Panc1 (cell line): Measurements from ENCODE around the gene SHC1. TPM values are rescaled to one million over a fixed set of nuclear protein-coding genes. Genes with fewer than 3 reads are reported as not detected.

Experiments used
- ATAC-seq: fragments of 200-7000 bp; cut with Tn5 transposase; 2 replicates; pipeline ENCODE4 v1.9.1; 2020; ENCODE audit warnings: mild to moderate bottlenecking, moderate library complexity
- BruUV-seq: library from RNA; stranded (reverse); fragments of 400-500 nt; replicated peaks from 2 replicates; lab custom pipeline; 2021; lab: Mats Ljungman, UMichigan
- CTCF ChIA-PET: fragments of 300-600 bp; sonication (Branson Sonifier 250); formaldehyde crosslinking; loops from one replicate; lab custom pipeline; 2022; ENCODE audit warnings: antibody characterized with exemption; lab: Charles Lee
- POLR2A ChIA-PET: fragments of 300-600 bp; sonication (Branson Sonifier 250); formaldehyde crosslinking; loops from one replicate; lab custom pipeline; 2022; ENCODE audit warnings: antibody characterized with exemption; lab: Charles Lee
- DNase-seq: peaks from one replicate; pipeline ENCODE4 v3.0.0-alpha.2; 2010; ENCODE audit warnings: low read depth, low spot score
- H3K27ac ChIP-seq: 2 replicates; pipeline ENCODE4 v1.5.1; 2011; ENCODE audit warnings: mild to moderate bottlenecking, low read length, inconsistent platforms
- H3K27me3 ChIP-seq: fragments of 200-500 bp; sonication (Bioruptor generic); 2 replicates; pipeline ENCODE4 v1.6.0; 2014; ENCODE audit warnings: low read length, inconsistent platforms; ENCODE audit not compliant: control insufficient read depth, insufficient read depth
- H3K36me3 ChIP-seq: fragments of 200-500 bp; sonication (Bioruptor generic); 2 replicates; pipeline ENCODE4 v1.5.1; 2014; ENCODE audit warnings: inconsistent platforms, mild to moderate bottlenecking, low read length, moderate library complexity; ENCODE audit not compliant: control insufficient read depth, insufficient read depth
- H3K4me1 ChIP-seq: 2 replicates; pipeline ENCODE4 v1.5.1; 2011; ENCODE audit warnings: inconsistent platforms, mild to moderate bottlenecking, low read length, moderate library complexity; ENCODE audit not compliant: control insufficient read depth, insufficient read depth
- H3K4me3 ChIP-seq, 2 experiments: 2 replicates each; pipeline ENCODE4 v1.5.1; 2011 to 2012; ENCODE audit warnings: low read depth in 2 of 2, low read length in 2 of 2, mild to moderate bottlenecking in 2 of 2, inconsistent platforms in 1 of 2, moderate library complexity in 1 of 2
- H3K9me3 ChIP-seq: fragments of 200-500 bp; sonication (Bioruptor generic); 2 replicates; pipeline ENCODE4 v1.5.1; 2014; ENCODE audit warnings: low read depth, mild to moderate bottlenecking, inconsistent platforms, low read length, moderate library complexity; ENCODE audit not compliant: control insufficient read depth, insufficient read depth
- POLR2AphosphoS5 ChIP-seq: IDR thresholded peaks from 2 replicates; pipeline ENCODE4 v1.6.1; 2012; ENCODE audit warnings: mild to moderate bottlenecking, low read depth, low read length, moderate library complexity
- SIN3A ChIP-seq: IDR thresholded peaks from 2 replicates; pipeline ENCODE4 v1.6.1; 2012; ENCODE audit warnings: low read depth, mild to moderate bottlenecking, low read length, moderate library complexity, borderline replicate concordance; ENCODE audit not compliant: insufficient read depth
- TCF7L2 ChIP-seq: IDR thresholded peaks from 2 replicates; pipeline ENCODE4 v1.6.1; 2011; ENCODE audit warnings: mild to moderate bottlenecking, low read depth, low read length, inconsistent platforms
- in situ Hi-C: cut with HindIII; loops from 2 replicates; pipeline ENCODE4 v1.10.0; 2016; ENCODE audit warnings: low sequenced_read_pairs, low pct_unique_long_range_greater_than_20kb
- intact Hi-C: fragments of 100-400 bp; cut with micrococcal nuclease; formaldehyde crosslinking; loops from one replicate; pipeline ENCODE4 v1.10.0; 2022; ENCODE audit not compliant: unreplicated experiment
- total RNA-seq: library from RNA; stranded (reverse); gene quantifications from one replicate; pipeline ENCODE4 v1.2.1, GENCODE V29; 2021; ENCODE audit not compliant: unreplicated experiment
- TF ChIP-seq, protein P1 (sequence below), 2 experiments: IDR thresholded peaks; 2 replicates each; pipeline ENCODE4 v1.6.1; 2011 to 2012; ENCODE audit warnings: low read depth in 2 of 2, control low read depth in 1 of 2, low read length in 1 of 2, mild to moderate bottlenecking in 1 of 2, moderate library complexity in 1 of 2; ENCODE audit not compliant: insufficient read depth in 1 of 2
- TF ChIP-seq, protein P2 (sequence below): fragments of 450-650 bp; IDR thresholded peaks from 2 replicates; pipeline ENCODE4 v1.5.1; 2017; ENCODE audit warnings: mild to moderate bottlenecking

SHC1 gene
- total RNA-seq, 1 experiment from 2014 or later: 373 TPM

DNA sequence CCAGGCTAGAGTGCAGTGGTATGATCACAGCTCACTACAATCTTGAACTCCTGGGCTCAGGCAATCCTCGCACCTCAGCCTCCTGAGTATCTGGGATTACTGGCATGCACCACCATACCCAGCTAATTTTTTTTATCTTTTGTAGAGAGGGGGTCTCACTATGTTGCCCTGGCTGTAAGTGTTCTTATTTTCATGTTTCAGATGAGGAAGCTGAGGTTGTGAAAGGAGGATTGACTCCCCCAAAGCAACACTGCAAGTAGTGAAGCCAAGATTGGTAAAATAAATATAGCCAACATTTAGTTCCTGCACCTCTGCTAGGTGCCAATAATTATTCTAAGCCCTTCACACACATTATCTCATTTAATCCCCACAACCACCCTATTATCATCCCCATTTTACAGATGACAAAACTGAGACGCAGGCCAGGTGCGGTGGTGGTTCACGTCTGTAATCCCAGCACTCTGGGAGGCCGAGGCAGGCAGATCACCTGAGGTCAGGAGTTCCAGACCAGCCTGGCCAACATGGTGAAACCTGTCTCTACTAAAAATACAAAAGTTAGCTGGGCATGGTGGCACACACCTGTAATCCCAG, 36.1 kb downstream of the SHC1 start:
- DNase-seq (no peak), ATAC-seq (no peak)
- Histone ChIP-seq H3K27ac (no peak overlapping the region), H3K36me3 (no peaks in the 10 kb centered on the region), H3K9me3 (no peaks in the 10 kb centered on the region), H3K4me1 (peaks cover 11% of the 10 kb centered on the region), H3K4me3 (no peak overlapping the region), H3K27me3 (no peaks in the 10 kb centered on the region)
- ChIA-PET CTCF (interaction anchor here (0.6 kb wide), 1 partner anchor 115 kb away, joined by 3 read pairs; no protein-coding TSS in a partner anchor), POLR2A (no interaction called here)
- intact Hi-C loops: no loop called here
- TF ChIP-seq, protein P1, sequence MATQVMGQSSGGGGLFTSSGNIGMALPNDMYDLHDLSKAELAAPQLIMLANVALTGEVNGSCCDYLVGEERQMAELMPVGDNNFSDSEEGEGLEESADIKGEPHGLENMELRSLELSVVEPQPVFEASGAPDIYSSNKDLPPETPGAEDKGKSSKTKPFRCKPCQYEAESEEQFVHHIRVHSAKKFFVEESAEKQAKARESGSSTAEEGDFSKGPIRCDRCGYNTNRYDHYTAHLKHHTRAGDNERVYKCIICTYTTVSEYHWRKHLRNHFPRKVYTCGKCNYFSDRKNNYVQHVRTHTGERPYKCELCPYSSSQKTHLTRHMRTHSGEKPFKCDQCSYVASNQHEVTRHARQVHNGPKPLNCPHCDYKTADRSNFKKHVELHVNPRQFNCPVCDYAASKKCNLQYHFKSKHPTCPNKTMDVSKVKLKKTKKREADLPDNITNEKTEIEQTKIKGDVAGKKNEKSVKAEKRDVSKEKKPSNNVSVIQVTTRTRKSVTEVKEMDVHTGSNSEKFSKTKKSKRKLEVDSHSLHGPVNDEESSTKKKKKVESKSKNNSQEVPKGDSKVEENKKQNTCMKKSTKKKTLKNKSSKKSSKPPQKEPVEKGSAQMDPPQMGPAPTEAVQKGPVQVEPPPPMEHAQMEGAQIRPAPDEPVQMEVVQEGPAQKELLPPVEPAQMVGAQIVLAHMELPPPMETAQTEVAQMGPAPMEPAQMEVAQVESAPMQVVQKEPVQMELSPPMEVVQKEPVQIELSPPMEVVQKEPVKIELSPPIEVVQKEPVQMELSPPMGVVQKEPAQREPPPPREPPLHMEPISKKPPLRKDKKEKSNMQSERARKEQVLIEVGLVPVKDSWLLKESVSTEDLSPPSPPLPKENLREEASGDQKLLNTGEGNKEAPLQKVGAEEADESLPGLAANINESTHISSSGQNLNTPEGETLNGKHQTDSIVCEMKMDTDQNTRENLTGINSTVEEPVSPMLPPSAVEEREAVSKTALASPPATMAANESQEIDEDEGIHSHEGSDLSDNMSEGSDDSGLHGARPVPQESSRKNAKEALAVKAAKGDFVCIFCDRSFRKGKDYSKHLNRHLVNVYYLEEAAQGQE (IDR thresholded peaks at IDR 0.05; ENCODE audit: insufficient read depth in 1 of 2, low read depth in 2 of 2, low read length in 1 of 2): no peak
- TF ChIP-seq POLR2AphosphoS5 (no peak), TCF7L2 (no peak), SIN3A (no peak)
- TF ChIP-seq, protein P2, sequence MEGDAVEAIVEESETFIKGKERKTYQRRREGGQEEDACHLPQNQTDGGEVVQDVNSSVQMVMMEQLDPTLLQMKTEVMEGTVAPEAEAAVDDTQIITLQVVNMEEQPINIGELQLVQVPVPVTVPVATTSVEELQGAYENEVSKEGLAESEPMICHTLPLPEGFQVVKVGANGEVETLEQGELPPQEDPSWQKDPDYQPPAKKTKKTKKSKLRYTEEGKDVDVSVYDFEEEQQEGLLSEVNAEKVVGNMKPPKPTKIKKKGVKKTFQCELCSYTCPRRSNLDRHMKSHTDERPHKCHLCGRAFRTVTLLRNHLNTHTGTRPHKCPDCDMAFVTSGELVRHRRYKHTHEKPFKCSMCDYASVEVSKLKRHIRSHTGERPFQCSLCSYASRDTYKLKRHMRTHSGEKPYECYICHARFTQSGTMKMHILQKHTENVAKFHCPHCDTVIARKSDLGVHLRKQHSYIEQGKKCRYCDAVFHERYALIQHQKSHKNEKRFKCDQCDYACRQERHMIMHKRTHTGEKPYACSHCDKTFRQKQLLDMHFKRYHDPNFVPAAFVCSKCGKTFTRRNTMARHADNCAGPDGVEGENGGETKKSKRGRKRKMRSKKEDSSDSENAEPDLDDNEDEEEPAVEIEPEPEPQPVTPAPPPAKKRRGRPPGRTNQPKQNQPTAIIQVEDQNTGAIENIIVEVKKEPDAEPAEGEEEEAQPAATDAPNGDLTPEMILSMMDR: no peak
- no TSS peak for BruUV-seq
- in situ Hi-C loops: no loop called here

- Histone ChIP-seq H3K36me3 (no peaks in the 10 kb centered on the region), H3K9me3 (no peaks in the 10 kb centered on the region), H3K4me3 (no peak overlapping the region), H3K4me1 (peaks cover 6% of the 10 kb centered on the region), H3K27ac (no peak overlapping the region), H3K27me3 (no peaks in the 10 kb centered on the region)
- POLR2A ChIA-PET: no interaction called here
- TF ChIP-seq, protein P1 (IDR thresholded peaks at IDR 0.05; ENCODE audit: insufficient read depth in 1 of 2, low read depth in 2 of 2, low read length in 1 of 2): no peak
- TF ChIP-seq SIN3A (no peak), POLR2AphosphoS5 (no peak), TCF7L2 (no peak)
- TF ChIP-seq, protein P2: no peak
- intact Hi-C loops (no loop called here), in situ Hi-C loops (no loop called here)
- BruUV-seq: no TSS peak
- DNase-seq: no peak
- ATAC-seq: no peak
- CTCF ChIA-PET: interaction anchor here (0.5 kb wide), 1 partner anchor 8 kb away, joined by 3 read pairs; no protein-coding TSS in a partner anchor
Measured at GRCh38 chr1:154931940-154932487, 38.5 kb downstream of the SHC1 start.
